ENCODE measurements around the gene DMRT3. TPM values are rescaled to one million over a fixed set of nuclear protein-coding genes. Genes with fewer than 3 reads are reported as not detected.

Gene DMRT3
- total RNA-seq, 4 donors from 2014 or later = 0.12 TPM; not detected in 3

DNA sequence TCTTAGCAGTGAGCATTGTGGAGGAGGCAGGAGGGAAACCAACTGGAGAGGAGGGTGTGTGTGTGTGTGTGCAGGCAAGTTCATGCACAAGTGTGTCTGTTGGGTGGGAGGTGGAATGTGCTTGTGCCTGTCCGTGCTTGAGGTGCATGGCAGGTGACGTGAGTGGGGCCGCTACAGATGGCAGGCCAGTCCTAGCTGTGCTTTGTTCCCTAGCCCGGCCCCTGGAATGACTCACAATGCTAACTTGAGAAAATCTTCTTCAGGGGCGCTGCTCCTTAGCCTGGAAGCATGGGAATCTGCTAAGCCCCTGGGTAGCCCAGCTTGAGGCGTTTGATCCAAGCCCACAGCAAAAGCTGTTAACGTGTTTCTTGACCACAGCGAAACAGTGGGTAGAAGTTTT lies 48.7 kb downstream of the DMRT3 start:
- Histone ChIP-seq H3K9me3 (peaks cover 0 to 21% (median 0%) of the 10 kb centered on the region in 3 donors), H3K4me1 (no peaks in the 10 kb centered on the region), H3K36me3 (no peaks in the 10 kb centered on the region), H3K27me3 (peaks cover 73% of the 10 kb centered on the region), H3K4me3 (no peak overlapping the region), H3K27ac (no peak overlapping the region)
- TF ChIP-seq, protein P1, sequence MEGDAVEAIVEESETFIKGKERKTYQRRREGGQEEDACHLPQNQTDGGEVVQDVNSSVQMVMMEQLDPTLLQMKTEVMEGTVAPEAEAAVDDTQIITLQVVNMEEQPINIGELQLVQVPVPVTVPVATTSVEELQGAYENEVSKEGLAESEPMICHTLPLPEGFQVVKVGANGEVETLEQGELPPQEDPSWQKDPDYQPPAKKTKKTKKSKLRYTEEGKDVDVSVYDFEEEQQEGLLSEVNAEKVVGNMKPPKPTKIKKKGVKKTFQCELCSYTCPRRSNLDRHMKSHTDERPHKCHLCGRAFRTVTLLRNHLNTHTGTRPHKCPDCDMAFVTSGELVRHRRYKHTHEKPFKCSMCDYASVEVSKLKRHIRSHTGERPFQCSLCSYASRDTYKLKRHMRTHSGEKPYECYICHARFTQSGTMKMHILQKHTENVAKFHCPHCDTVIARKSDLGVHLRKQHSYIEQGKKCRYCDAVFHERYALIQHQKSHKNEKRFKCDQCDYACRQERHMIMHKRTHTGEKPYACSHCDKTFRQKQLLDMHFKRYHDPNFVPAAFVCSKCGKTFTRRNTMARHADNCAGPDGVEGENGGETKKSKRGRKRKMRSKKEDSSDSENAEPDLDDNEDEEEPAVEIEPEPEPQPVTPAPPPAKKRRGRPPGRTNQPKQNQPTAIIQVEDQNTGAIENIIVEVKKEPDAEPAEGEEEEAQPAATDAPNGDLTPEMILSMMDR (IDR thresholded peaks at IDR 0.05) = no peak
- TF ChIP-seq EP300 (IDR thresholded peaks at IDR 0.05) (no peak), POLR2AphosphoS5 (IDR thresholded peaks at IDR 0.05) (no peak)
- 54 to 55% methylated on average over 4 to 6 of the region's 8 CpGs for WGBS, 2 donors (ENCODE audit: low coverage in 1 of 2)
- ATAC-seq = no peak

DNA sequence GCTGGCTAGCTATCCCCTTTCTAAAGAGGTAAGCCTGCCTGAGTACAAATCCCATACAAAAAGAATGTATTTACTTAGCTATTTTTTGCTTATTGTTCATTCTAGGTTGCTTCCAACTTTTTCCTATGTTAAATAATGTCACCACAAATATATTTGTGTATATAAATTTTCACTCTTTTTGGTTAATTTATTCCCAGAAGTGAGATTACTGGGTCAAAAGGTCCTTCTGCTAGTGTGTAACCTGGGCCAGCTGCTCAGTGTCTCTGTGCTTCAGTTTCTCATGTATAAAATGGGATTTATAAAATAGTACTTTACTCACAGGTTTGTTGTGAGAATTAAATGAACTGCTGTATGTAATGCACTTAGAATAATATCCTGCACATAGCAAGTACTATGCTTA lies 49.8 kb downstream of the DMRT3 start:
- Histone ChIP-seq H3K36me3 (no peaks in the 10 kb centered on the region), H3K9me3 (peaks cover 0 to 21% (median 0%) of the 10 kb centered on the region in 3 donors), H3K27me3 (peaks cover 76% of the 10 kb centered on the region), H3K4me3 (no peak overlapping the region), H3K27ac (no peak overlapping the region), H3K4me1 (no peaks in the 10 kb centered on the region)
- no peak for ATAC-seq
- TF ChIP-seq EP300 (IDR thresholded peaks at IDR 0.05) = no peak

DNA sequence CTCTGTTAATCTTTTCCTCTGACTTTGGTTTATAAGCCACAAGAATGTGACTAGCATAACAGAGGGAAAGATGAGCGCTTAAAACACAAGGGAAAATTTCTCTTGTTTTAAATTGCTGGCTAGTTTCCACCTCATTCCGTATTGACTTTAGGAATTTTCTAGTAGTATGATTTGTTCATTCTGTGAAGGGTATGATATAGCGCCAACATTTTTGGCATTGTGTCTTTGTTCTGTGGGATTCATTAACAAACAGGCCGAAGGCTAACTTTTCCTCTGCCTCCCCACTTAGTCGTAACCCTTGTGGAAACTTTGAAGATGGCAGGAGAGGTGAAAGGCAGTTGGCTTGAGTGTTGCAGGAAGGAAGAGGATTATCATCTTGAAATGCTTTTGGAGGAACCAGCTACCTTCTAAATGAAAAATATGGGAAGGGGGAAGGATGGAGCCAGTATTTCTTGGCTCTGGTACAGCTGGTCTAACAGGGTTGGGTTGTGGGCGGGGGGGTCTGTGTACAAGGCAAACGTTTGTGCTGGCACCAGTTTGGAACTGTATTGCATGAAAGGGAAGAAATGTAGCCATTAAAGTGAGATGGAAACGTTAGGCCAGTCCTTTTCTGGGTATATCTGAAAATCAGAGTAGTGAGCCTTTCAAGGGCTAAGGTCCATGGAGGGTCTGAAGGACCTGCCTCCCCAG lies 52.2 kb downstream of the DMRT3 start:
- no peak for ATAC-seq
- WGBS, 2 donors (ENCODE audit: low coverage in 1 of 2) = 53 to 65% methylated on average over 6 to 7 of the region's 8 CpGs
- TF ChIP-seq POLR2AphosphoS5 (IDR thresholded peaks at IDR 0.05) (no peak), POLR2A (IDR thresholded peaks at IDR 0.05) (no peak), EP300 (IDR thresholded peaks at IDR 0.05) (no peak)
- TF ChIP-seq, protein P1 (IDR thresholded peaks at IDR 0.05) = no peak

DNA sequence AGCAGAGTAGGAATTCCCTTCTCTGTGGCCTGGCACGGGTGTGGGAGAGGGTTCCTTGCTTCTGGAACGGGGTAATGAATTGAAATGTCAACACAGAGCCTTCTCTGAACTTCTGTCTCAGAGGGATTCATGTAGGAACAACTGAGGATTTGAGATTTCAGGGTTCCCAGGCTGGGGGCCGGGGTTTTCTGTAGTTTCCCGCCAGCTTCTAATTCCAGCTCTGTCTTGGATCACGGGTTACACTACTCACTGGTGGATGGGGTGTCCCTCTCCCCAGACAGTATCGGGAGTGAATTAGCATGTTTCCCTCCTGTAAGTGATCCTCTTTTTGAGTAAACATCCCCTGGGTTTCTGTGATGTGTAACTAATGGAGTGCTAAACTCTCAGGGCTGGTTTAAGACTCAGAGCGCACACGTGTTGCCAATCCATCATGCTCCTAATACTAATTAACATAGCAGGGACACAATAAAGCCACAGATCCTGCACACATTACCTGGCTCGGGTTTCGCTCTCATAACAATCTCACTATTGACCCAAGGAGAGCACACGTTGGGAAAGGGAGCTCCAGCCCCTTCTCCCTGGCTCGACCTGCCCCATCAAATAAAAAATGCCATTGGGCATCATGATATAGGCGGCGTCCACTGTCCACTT lies 55.6 kb downstream of the DMRT3 start:
- Histone ChIP-seq H3K9me3 (no peaks in the 10 kb centered on the region), H3K36me3 (no peaks in the 10 kb centered on the region), H3K4me1 (no peaks in the 10 kb centered on the region), H3K4me3 (no peak overlapping the region), H3K27me3 (peaks cover 77% of the 10 kb centered on the region), H3K27ac (no peak overlapping the region)
- no peak for ATAC-seq
- WGBS, 2 donors (ENCODE audit: low coverage in 1 of 2) = 25 to 42% methylated on average over 7 to 10 of the region's 14 CpGs
- TF ChIP-seq POLR2A (IDR thresholded peaks at IDR 0.05) = no peak
- no peak for TF ChIP-seq POLR2AphosphoS5 (IDR thresholded peaks at IDR 0.05)
- TF ChIP-seq EP300 (IDR thresholded peaks at IDR 0.05) = no peak
- TF ChIP-seq, protein P1 (IDR thresholded peaks at IDR 0.05) = no peak

More for the DNA sequence above, 52.2 kb downstream of the DMRT3 start:
- Histone ChIP-seq H3K9me3 (peaks cover 0 to under 1% (median 0%) of the 10 kb centered on the region in 3 donors), H3K4me3 (no peak overlapping the region), H3K27me3 (peaks cover 80% of the 10 kb centered on the region), H3K27ac (no peak overlapping the region), H3K36me3 (no peaks in the 10 kb centered on the region), H3K4me1 (no peaks in the 10 kb centered on the region)

DNA sequence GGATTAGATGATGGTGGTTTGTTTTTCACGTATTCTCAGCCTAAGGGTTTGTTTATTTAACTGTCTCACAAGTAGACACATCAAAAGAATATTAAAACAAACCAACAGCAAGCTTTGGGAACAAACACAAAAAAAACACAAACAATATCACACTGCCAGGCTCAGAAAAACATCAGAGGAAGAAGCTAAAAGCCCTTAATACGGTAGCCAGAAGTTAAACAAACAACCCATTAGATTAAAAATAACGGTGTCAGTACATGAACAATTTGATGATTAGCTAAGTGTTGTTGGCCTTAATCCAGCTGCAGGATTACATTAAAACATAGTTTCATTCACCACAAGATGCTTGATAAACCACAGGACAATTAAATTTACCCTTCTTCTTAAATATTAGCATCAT lies 57.8 kb downstream of the DMRT3 start:
- Histone ChIP-seq H3K9me3 (no peaks in the 10 kb centered on the region), H3K27me3 (peaks cover 85% of the 10 kb centered on the region), H3K36me3 (no peaks in the 10 kb centered on the region), H3K4me3 (no peak overlapping the region), H3K4me1 (no peaks in the 10 kb centered on the region), H3K27ac (no peak overlapping the region)
- no peak for TF ChIP-seq EP300 (IDR thresholded peaks at IDR 0.05)
- no peak for TF ChIP-seq POLR2A (IDR thresholded peaks at IDR 0.05)
- no peak for TF ChIP-seq POLR2AphosphoS5 (IDR thresholded peaks at IDR 0.05)
- TF ChIP-seq, protein P1 (IDR thresholded peaks at IDR 0.05) = no peak
- WGBS, 2 donors (ENCODE audit: low coverage in 1 of 2) = 9 to 18% methylated on average over 3 of the region's 3 CpGs
- ATAC-seq = no peak

Data from gastroesophageal sphincter (tissue), 4 donors.